ENCODE data around the gene CAPN11. TPM values are rescaled to one million over a fixed set of nuclear protein-coding genes. Genes with fewer than 3 reads are reported as not detected.
"Not testable (repeated sequence)": the region's sequence is repeated elsewhere in the genome, so short reads cannot be mapped to it uniquely, and the experiment has no call there.

The CAPN11 gene
- total RNA-seq, 1 donor from 2014 or later = 2.0 TPM

DNA sequence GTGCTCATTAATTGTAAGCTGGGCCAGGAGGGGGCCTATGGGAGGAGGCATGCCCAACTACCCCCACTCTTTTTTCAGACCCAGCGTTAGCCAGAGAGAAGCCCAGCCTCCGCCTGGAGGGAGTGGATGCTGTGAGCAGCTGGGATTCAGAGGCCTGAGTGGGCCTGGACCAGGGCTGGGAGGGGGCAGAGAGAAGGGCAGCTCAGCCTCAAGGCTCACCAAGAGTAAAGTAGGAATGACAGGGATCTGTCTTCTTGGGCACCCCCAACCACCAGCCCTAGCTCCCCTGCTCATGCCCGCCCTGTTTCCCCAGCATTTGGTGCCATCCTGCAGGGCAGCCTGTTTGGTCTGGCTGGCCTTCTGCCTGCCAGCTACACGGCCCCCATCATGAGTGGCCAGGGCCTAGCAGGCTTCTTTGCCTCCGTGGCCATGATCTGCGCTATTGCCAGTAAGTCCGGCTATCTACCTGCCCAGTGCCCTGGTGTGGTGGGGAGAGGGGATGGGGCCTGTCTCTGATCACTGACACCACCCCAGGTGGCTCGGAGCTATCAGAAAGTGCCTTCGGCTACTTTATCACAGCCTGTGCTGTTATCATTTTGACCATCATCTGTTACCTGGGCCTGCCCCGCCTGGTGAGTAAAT, 71.5 kb downstream of the CAPN11 start:
- TF ChIP-seq, protein P1, sequence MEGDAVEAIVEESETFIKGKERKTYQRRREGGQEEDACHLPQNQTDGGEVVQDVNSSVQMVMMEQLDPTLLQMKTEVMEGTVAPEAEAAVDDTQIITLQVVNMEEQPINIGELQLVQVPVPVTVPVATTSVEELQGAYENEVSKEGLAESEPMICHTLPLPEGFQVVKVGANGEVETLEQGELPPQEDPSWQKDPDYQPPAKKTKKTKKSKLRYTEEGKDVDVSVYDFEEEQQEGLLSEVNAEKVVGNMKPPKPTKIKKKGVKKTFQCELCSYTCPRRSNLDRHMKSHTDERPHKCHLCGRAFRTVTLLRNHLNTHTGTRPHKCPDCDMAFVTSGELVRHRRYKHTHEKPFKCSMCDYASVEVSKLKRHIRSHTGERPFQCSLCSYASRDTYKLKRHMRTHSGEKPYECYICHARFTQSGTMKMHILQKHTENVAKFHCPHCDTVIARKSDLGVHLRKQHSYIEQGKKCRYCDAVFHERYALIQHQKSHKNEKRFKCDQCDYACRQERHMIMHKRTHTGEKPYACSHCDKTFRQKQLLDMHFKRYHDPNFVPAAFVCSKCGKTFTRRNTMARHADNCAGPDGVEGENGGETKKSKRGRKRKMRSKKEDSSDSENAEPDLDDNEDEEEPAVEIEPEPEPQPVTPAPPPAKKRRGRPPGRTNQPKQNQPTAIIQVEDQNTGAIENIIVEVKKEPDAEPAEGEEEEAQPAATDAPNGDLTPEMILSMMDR (IDR thresholded peaks at IDR 0.05) = no peak
- TF ChIP-seq POLR2AphosphoS5 (IDR thresholded peaks at IDR 0.05; ENCODE audit: insufficient read depth in 1 of 2, low read depth in 1 of 2) (no peak), POLR2A (IDR thresholded peaks at IDR 0.05) (no peak)
- Histone ChIP-seq H3K9me3 (no peaks in the 10 kb centered on the region), H3K27ac (no peak overlapping the region), H3K4me1 (peaks cover 46% of the 10 kb centered on the region), H3K27me3 (no peaks in the 10 kb centered on the region), H3K36me3 (peaks cover 0 to 8% of the 10 kb centered on the region in 2 donors), H3K4me3 (no peak overlapping the region)
- intact Hi-C loops (cut with DNase I) = loop anchor here (5.0 kb wide), 1 partner anchor 58 kb away; no protein-coding TSS in a partner anchor
- DNase-seq (ENCODE audit: extremely low spot score in 2 of 2) = no peak

DNA sequence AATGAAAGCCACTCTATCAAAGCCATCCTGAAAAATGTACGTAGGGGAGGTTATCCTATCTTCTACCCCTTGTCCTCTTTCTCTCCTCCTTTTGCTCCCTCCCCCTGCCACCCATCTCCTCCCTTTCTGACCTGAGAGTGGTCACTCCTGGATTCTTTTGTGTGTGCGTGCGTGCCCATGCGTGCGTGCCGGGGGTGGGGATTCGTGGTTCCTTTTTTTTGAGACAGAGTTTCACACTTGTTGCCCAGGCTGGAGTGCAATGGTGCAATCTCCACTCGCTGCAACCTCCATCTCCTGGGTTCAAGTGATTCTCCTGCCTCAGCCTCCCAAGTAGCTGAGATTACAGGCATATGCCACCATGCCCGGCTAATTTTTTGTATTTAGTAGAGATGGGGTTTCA, 72.8 kb downstream of the CAPN11 start:
- H3K4me3 ChIP-seq; H3K27me3 ChIP-seq; H3K36me3 ChIP-seq; DNase-seq (ENCODE audit: extremely low spot score in 2 of 2); H3K27ac ChIP-seq; H3K9me3 ChIP-seq: not testable (repeated sequence)
- H3K4me1 ChIP-seq = peaks cover 43% of the 10 kb centered on the region
- intact Hi-C loops (cut with DNase I) = loop anchor here (5.0 kb wide), 1 partner anchor 59 kb away; no protein-coding TSS in a partner anchor

DNA sequence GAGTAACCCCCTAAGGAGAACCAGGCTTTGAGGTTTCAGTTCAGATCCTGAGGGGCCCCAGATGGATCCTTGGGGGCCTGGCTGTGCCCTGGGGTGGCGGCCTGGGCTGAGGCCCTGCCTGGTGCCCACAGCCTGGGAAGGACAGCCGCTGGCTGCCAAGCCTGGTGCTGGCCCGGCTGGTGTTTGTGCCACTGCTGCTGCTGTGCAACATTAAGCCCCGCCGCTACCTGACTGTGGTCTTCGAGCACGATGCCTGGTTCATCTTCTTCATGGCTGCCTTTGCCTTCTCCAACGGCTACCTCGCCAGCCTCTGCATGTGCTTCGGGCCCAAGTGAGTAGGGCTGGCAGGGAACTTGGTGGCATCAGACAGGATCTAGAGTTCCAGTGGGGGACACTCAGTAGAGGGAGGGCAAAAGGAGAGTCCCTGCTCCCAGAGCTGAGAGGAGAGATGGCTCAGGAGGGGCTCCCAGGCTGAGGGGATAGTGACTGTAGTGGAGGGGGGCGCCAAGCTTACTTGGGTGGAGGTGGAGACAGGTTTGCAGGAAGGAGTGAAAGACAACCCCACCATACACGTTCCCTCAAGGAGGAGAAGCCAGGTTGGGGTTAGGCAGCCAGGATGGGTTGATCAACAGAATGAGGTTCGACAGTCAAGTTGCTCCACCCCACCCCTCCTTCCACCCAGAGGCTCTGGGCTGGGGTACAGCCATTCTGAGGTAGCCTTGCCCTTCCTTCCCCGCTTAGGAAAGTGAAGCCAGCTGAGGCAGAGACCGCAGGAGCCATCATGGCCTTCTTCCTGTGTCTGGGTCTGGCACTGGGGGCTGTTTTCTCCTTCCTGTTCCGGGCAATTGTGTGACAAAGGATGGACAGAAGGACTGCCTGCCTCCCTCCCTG, 74.3 kb downstream of the CAPN11 start:
- H3K27me3 ChIP-seq = no peaks in the 10 kb centered on the region
- intact Hi-C loops (cut with DNase I) = loop anchor here (5.0 kb wide), 1 partner anchor 61 kb away; no protein-coding TSS in a partner anchor
- no peak for DNase-seq (ENCODE audit: extremely low spot score in 2 of 2)
- H3K4me1 ChIP-seq = peaks cover 40% of the 10 kb centered on the region
- peak overlapping the region; percentile 99 for H3K27ac ChIP-seq
- H3K9me3 ChIP-seq = no peaks in the 10 kb centered on the region
- TF ChIP-seq POLR2AphosphoS5 (IDR thresholded peaks at IDR 0.05; ENCODE audit: insufficient read depth in 1 of 2, low read depth in 1 of 2) (no peak), POLR2A (IDR thresholded peaks at IDR 0.05) (no peak)
- TF ChIP-seq, protein P1 (IDR thresholded peaks at IDR 0.05) = no peak
- no peak overlapping the region for H3K4me3 ChIP-seq
- H3K36me3 ChIP-seq = peaks cover 0 to 8% of the 10 kb centered on the region in 2 donors

DNA sequence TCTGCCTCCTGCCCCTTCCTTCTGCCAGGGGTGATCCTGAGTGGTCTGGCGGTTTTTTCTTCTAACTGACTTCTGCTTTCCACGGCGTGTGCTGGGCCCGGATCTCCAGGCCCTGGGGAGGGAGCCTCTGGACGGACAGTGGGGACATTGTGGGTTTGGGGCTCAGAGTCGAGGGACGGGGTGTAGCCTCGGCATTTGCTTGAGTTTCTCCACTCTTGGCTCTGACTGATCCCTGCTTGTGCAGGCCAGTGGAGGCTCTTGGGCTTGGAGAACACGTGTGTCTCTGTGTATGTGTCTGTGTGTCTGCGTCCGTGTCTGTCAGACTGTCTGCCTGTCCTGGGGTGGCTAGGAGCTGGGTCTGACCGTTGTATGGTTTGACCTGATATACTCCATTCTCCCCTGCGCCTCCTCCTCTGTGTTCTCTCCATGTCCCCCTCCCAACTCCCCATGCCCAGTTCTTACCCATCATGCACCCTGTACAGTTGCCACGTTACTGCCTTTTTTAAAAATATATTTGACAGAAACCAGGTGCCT, 75.0 kb downstream of the CAPN11 start:
- intact Hi-C loops (cut with DNase I) = loop anchor here (5.0 kb wide), 1 partner anchor 61 kb away; no protein-coding TSS in a partner anchor
- H3K27me3 ChIP-seq = no peaks in the 10 kb centered on the region
- no peak overlapping the region for H3K4me3 ChIP-seq
- H3K4me1 ChIP-seq = peaks cover 40% of the 10 kb centered on the region
- no peak for TF ChIP-seq POLR2AphosphoS5 (IDR thresholded peaks at IDR 0.05; ENCODE audit: insufficient read depth in 1 of 2, low read depth in 1 of 2)
- TF ChIP-seq, protein P1 (IDR thresholded peaks at IDR 0.05) = no peak
- TF ChIP-seq POLR2A (IDR thresholded peaks at IDR 0.05) = no peak
- no peak for DNase-seq (ENCODE audit: extremely low spot score in 2 of 2)
- no peaks in the 10 kb centered on the region for H3K9me3 ChIP-seq
- H3K36me3 ChIP-seq = peaks cover 0 to 8% of the 10 kb centered on the region in 2 donors
- H3K27ac ChIP-seq = peak overlapping the region; percentile 99

Small RNA genes within 50 kb of the gene (small RNA-seq; reads per million reads assigned to genes)
- not detected for gene RN7SL811P

Other genes starting within 250 kb of the CAPN11 start
- 36.1 TPM for gene MRPL14, start 31.4 kb upstream of the CAPN11 start, total RNA-seq
- 32.4 TPM for gene TMEM63B, start 31.3 kb upstream of the CAPN11 start, total RNA-seq
- not detected for gene MYMX, start 58.1 kb downstream of the CAPN11 start, total RNA-seq
- gene SLC29A1, start 64.8 kb downstream of the CAPN11 start, total RNA-seq = 51.1 TPM
- gene HSP90AB1, start 88.3 kb downstream of the CAPN11 start, total RNA-seq = 463 TPM
- gene SLC35B2, start 98.7 kb downstream of the CAPN11 start, total RNA-seq = 19.6 TPM
- gene NFKBIE, start 106.7 kb downstream of the CAPN11 start, total RNA-seq = 17.2 TPM
- gene TMEM151B, start 111.6 kb downstream of the CAPN11 start, total RNA-seq = 0.49 TPM
- gene AARS2, start 154.5 kb downstream of the CAPN11 start, total RNA-seq = 13.3 TPM
- gene SPATS1, start 183.8 kb downstream of the CAPN11 start, total RNA-seq = not detected
- gene CDC5L, start 228.9 kb downstream of the CAPN11 start, total RNA-seq = 16.5 TPM

Measured in vagina (tissue), 2 donors.